Fibroblast of lung (primary cell): ENCODE results near the gene ZSCAN31. TPM values are rescaled to one million over a fixed set of nuclear protein-coding genes. Genes with fewer than 3 reads are reported as not detected.

Experiments used
- DNase-seq, 2 donors: peaks; one replicate each; pipeline versions ENCODE4 v3.0.0 to v3.0.0-alpha.2; 2010; ENCODE audit warnings: low read depth in 2 of 2
- H2AFZ ChIP-seq: 2 replicates; pipeline ENCODE4 v1.5.1; 2012; ENCODE audit warnings: low read length, control low read depth, inconsistent platforms
- H3K27ac ChIP-seq: 2 replicates; pipeline ENCODE4 v1.5.1; 2011; ENCODE audit warnings: low read length, control low read depth; ENCODE audit not compliant: insufficient read depth
- H3K27me3 ChIP-seq: 2 replicates; pipeline ENCODE4 v1.5.1; 2011; ENCODE audit warnings: mild to moderate bottlenecking, low read length; ENCODE audit not compliant: control insufficient read depth, insufficient read depth
- H3K36me3 ChIP-seq: 2 replicates; pipeline ENCODE4 v1.5.1; 2011; ENCODE audit warnings: low read length; ENCODE audit not compliant: control insufficient read depth, insufficient read depth
- H3K4me1 ChIP-seq: 2 replicates; pipeline ENCODE4 v1.5.1; 2011; ENCODE audit warnings: low read length; ENCODE audit not compliant: control insufficient read depth, insufficient read depth; ENCODE audit errors: extremely low read depth
- H3K4me2 ChIP-seq: 2 replicates; pipeline ENCODE4 v1.5.1; 2011; ENCODE audit warnings: low read length, control low read depth; ENCODE audit not compliant: insufficient read depth; ENCODE audit errors: extremely low read depth
- H3K4me3 ChIP-seq, 4 experiments: fragments of 200-600 bp in 1 of 4; sonication (generic) in 1 of 4; replicated peaks in 1 of 4; 2 replicates each; pipeline ENCODE4 v1.5.1; 2011 to 2016; ENCODE audit warnings: low read length in 4 of 4, low read depth in 3 of 4, mild to moderate bottlenecking in 3 of 4, control low read depth in 2 of 4, inconsistent platforms in 1 of 4, mixed read lengths in 1 of 4; ENCODE audit not compliant: insufficient read depth in 1 of 4; ENCODE audit errors: control extremely low read depth in 1 of 4
- H3K79me2 ChIP-seq: 2 replicates; pipeline ENCODE4 v1.5.1; 2012; ENCODE audit warnings: mild to moderate bottlenecking, low read length, inconsistent platforms; ENCODE audit not compliant: control insufficient read depth, insufficient read depth
- H3K9ac ChIP-seq: 2 replicates; pipeline ENCODE4 v1.5.1; 2011; ENCODE audit warnings: mild to moderate bottlenecking, low read length, control low read depth; ENCODE audit not compliant: insufficient read depth
- H3K9me3 ChIP-seq: 2 replicates; pipeline ENCODE4 v1.5.1; 2012; ENCODE audit warnings: low read depth, low read length; ENCODE audit not compliant: control insufficient read depth, insufficient read depth
- H4K20me1 ChIP-seq: 2 replicates; pipeline ENCODE4 v1.5.1; 2011; ENCODE audit warnings: low read length; ENCODE audit not compliant: control insufficient read depth, insufficient read depth; ENCODE audit errors: extremely low read depth
- EZH2 ChIP-seq: IDR thresholded peaks from 2 replicates; pipeline ENCODE4 v1.5.1; 2012; ENCODE audit warnings: low read length, control low read depth, mild to moderate bottlenecking; ENCODE audit errors: missing control alignments
- polyA plus RNA-seq, 2 donors: library from polyadenylated mRNA; depleted of rRNA in 1 of 2; stranded (reverse) in 1 of 2; unstranded in 1 of 2; fragments of >200 nt; gene quantifications; 2 replicates each; pipeline ENCODE4 v1.2.1, GENCODE V29; 2011 to 2012; ENCODE audit warnings: missing spikeins in 1 of 2
- total RNA-seq: library from RNA; depleted of rRNA; stranded (reverse); fragments of >200 nt; gene quantifications from 2 replicates; pipeline ENCODE4 v1.2.1, GENCODE V29; 2014
- TF ChIP-seq, protein P1 (sequence below), 2 donors: IDR thresholded peaks in 1 of 2; conservative IDR thresholded peaks in 1 of 2; 1 replicate in 1 of 2; 2 replicates in 1 of 2; pipeline ENCODE4 v1.5.1; 2011 to 2012; ENCODE audit warnings: low read length in 2 of 2, control low read depth in 1 of 2, inconsistent platforms in 1 of 2, low read depth in 1 of 2, mild to moderate bottlenecking in 1 of 2

The ZSCAN31 gene
- total and polyA plus RNA-seq, 2 donors (not counting 1 experiment from before 2014, with no cell fraction given): 2.9 to 5.0 TPM

DNA sequence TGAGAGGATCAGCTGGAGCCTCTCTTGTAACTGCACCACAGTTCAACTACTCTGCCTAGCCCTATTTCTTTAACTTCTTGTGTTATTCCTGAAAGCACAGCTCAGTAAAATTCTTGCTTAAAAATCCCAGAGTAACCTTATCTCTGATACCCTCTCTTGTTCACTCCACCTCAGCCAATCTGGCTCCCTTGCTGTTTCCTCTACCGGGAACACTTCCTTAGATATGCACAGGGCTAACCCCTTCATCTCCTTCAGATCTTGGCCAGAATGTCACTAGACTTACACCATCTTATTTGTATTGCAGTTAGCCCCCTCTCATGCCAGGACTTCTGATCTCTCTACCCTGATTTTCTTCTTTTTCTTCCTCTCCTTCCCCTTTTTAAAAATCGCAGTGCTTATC lies 11.2 kb upstream of the ZSCAN31 start:
- no peak overlapping the region for H3K4me2 ChIP-seq
- TF ChIP-seq, protein P1, sequence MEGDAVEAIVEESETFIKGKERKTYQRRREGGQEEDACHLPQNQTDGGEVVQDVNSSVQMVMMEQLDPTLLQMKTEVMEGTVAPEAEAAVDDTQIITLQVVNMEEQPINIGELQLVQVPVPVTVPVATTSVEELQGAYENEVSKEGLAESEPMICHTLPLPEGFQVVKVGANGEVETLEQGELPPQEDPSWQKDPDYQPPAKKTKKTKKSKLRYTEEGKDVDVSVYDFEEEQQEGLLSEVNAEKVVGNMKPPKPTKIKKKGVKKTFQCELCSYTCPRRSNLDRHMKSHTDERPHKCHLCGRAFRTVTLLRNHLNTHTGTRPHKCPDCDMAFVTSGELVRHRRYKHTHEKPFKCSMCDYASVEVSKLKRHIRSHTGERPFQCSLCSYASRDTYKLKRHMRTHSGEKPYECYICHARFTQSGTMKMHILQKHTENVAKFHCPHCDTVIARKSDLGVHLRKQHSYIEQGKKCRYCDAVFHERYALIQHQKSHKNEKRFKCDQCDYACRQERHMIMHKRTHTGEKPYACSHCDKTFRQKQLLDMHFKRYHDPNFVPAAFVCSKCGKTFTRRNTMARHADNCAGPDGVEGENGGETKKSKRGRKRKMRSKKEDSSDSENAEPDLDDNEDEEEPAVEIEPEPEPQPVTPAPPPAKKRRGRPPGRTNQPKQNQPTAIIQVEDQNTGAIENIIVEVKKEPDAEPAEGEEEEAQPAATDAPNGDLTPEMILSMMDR (conservative IDR thresholded peaks at IDR 0.05 in 1 of 2, IDR thresholded peaks at IDR 0.05 in 1 of 2; ENCODE audit: low read depth in 1 of 2, low read length in 2 of 2): no peak
- TF ChIP-seq EZH2: no peak

DNA sequence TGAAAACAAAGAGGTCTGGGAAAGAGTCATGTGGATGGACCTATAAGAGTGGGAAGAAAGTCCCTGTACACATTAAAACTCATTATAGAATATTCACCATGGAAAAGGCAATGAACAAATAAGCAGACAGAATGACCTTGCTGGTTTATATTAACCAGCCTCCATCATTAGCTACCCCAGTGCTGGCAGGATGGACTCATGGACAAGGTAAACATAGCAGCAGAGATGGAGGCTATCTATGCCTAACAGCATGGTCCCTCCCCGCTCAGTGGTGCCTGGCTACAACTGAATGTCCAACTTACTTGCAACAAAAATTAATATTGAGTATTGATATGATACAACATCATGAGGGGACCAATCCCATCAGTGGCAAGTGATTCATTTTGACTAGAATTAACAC lies 9.3 kb upstream of the ZSCAN31 start:
- H3K4me1 ChIP-seq: no peaks in the 10 kb centered on the region
- H3K4me2 ChIP-seq: no peak overlapping the region
- TF ChIP-seq EZH2: no peak
- TF ChIP-seq, protein P1 (conservative IDR thresholded peaks at IDR 0.05 in 1 of 2, IDR thresholded peaks at IDR 0.05 in 1 of 2; ENCODE audit: low read depth in 1 of 2, low read length in 2 of 2): no peak
- no peak overlapping the region for H3K27ac ChIP-seq
- H3K36me3 ChIP-seq: no peaks in the 10 kb centered on the region
- peaks cover 7% of the 10 kb centered on the region for H3K27me3 ChIP-seq
- no peak for DNase-seq
- no peak overlapping the region for H3K4me3 ChIP-seq
- H4K20me1 ChIP-seq: no peaks in the 10 kb centered on the region
- H3K9me3 ChIP-seq: no peaks in the 10 kb centered on the region
- peaks cover 4% of the 10 kb centered on the region for H3K79me2 ChIP-seq
- no peak overlapping the region for H2AFZ ChIP-seq
- H3K9ac ChIP-seq: no peak overlapping the region

More for the DNA sequence above, 11.2 kb upstream of the ZSCAN31 start:
- Histone ChIP-seq H2AFZ (no peak overlapping the region), H3K27me3 (peaks cover 6% of the 10 kb centered on the region), H3K9ac (no peak overlapping the region), H3K27ac (no peak overlapping the region), H3K4me3 (no peak overlapping the region), H3K36me3 (no peaks in the 10 kb centered on the region), H3K4me1 (no peaks in the 10 kb centered on the region), H3K79me2 (peaks cover 19% of the 10 kb centered on the region), H3K9me3 (no peaks in the 10 kb centered on the region), H4K20me1 (no peaks in the 10 kb centered on the region)
- no peak for DNase-seq

DNA sequence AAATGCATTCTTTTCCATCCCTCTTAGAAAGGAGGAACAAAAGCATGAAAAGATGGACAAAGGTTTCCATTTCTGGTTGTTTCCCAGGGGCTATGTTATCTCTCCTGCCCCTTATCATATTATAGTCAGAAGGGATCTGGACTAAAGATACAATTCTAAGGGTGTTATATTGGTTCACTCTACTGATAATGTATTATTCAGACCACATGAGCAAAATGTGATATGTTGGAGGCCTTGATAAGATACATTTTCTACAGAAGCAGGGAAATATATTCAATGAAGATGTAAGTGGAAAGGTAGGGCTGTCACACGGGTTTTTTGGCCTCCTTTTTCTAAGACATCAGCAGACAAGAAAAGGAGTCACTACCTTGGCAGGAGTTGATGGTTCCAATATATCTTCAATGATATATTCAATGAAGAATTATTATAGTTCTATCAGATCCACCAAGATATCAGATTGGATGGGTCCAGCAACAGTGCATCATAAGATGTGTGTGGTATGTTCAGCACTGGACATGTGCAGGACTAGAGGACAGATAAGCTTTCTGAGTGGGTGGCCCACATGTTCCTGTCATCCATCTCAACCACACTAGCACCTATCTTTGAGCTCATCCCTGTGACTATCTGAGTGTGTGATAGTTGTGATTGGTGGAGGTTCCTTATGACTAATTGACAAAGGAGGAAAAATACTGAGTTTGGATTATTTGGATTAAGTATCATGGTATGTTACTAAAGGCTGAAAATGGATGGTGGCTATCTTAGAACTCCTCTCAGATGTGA lies 8.1 kb upstream of the ZSCAN31 start:
- Histone ChIP-seq H4K20me1 (no peaks in the 10 kb centered on the region), H3K9me3 (no peaks in the 10 kb centered on the region), H3K4me3 (no peak overlapping the region), H3K27ac (no peak overlapping the region), H3K27me3 (peaks cover 7% of the 10 kb centered on the region), H3K4me2 (no peak overlapping the region), H3K36me3 (no peaks in the 10 kb centered on the region), H2AFZ (no peak overlapping the region), H3K9ac (no peak overlapping the region), H3K4me1 (no peaks in the 10 kb centered on the region), H3K79me2 (no peaks in the 10 kb centered on the region)
- no peak for DNase-seq
- TF ChIP-seq, protein P1 (conservative IDR thresholded peaks at IDR 0.05 in 1 of 2, IDR thresholded peaks at IDR 0.05 in 1 of 2; ENCODE audit: low read depth in 1 of 2, low read length in 2 of 2): no peak
- no peak for TF ChIP-seq EZH2
